Esophagus mucosa (tissue), 1 donor: ENCODE results near the gene DRG2. TPM values are rescaled to one million over a fixed set of nuclear protein-coding genes. Genes with fewer than 3 reads are reported as not detected.

Source experiments
- ATAC-seq: fragments of 200-7000 bp; cut with Tn5 transposase; one replicate; pipeline ENCODE4 v1.9.1; 2020
- total RNA-seq: library from RNA; stranded (reverse); gene quantifications from one replicate; pipeline ENCODE4 v1.2.4, GENCODE V29; 2023
- donor health status: DM: yes; HTN: yes; CAD: no.

Gene DRG2
- total RNA-seq, 1 donor from 2014 or later: 29.4 TPM

DNA sequence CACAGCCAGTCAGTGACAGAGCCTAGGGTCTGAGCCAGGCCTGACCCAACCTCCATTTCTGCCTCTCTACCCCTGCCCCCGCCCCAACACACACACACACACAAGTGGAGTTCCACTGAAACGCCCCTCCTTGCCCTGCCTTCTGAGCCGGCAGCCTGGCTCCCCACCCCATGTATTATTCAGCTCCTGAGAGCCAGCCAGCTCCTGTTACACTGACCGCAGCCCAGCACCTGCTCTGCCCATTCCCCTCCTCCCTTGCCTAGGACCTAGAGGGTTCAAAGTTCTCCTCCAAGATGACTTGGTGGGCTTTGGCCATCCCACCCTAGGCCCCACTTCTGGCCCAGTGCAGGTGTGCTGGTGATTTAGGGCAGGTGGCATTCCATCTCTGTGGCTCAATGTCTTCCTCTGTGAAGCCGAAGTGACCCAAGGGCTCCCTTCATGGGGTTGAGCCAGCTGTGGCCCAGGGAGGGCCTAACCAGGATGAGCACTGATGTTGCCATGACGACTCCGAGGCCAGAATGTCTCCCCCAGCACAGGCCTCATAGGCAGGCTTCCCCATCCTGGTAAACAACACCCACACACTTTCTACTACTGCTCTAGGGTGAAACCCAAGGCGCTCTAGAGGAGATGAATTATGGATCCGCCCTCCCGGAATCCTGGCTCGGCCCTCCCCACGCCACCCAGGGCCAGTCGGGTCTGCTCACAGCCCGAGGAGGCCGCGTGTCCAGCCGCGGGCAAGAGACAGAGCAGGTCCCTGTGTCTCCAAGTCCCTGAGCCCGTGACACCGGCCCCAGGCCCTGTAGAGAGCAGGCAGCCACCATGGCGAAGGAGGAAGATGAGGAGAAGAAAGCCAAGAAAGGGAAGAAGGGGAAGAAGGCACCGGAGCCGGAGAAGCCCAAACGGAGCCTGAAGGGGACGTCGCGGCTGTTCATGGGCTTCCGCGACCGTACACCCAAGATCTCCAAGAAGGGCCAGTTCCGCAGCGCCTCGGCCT lies 30.5 kb downstream of the DRG2 start:
- no peak for ATAC-seq

DNA sequence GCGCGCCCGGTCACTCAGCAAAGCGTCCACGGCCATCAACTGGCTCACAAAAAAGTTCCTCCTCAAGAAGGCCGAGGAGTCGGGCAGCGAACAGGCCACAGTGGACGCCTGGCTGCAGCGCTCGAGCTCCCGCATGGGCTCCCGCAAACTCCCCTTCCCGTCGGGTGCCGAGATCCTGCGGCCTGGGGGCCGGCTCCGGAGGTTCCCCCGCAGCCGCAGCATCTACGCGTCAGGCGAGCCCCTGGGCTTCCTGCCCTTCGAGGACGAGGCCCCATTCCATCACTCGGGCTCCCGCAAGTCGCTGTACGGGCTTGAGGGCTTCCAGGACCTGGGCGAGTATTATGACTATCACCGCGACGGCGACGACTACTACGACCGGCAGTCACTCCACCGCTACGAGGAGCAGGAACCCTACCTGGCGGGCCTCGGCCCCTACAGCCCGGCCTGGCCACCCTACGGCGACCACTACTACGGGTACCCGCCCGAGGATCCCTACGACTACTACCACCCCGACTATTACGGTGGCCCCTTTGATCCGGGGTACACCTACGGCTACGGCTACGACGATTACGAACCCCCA lies 31.5 kb downstream of the DRG2 start:
- ATAC-seq: no peak

DNA sequence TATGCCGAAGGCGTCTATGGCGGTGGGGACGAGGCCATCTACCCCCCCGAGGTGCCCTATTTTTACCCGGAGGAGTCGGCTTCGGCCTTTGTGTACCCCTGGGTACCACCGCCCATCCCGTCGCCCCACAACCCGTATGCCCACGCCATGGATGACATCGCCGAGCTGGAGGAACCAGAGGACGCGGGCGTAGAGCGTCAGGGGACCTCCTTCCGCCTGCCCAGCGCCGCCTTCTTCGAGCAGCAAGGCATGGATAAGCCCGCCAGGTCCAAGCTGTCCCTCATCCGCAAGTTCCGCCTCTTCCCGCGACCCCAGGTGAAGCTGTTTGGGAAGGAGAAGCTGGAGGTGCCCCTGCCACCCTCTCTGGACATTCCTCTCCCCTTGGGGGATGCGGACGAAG lies 32.2 kb downstream of the DRG2 start:
- ATAC-seq: no peak

DNA sequence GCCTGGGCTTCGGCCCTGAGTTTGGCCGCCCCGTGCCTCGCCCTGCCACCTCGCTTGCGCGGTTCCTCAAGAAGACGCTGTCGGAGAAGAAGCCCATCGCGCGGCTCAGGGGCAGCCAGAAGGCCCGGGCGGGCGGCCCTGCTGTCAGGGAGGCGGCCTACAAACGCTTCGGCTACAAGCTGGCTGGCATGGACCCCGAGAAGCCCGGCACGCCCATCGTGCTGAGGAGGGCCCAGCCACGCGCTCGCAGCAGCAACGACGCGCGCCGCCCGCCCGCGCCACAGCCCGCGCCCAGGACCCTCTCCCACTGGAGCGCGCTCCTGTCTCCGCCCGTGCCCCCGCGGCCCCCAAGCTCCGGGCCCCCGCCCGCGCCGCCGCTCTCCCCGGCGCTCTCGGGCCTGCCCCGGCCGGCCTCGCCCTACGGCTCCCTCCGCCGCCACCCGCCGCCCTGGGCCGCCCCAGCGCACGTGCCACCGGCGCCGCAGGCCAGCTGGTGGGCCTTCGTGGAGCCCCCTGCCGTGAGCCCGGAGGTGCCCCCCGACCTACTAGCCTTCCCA lies 32.8 kb downstream of the DRG2 start:
- no peak for ATAC-seq

DNA sequence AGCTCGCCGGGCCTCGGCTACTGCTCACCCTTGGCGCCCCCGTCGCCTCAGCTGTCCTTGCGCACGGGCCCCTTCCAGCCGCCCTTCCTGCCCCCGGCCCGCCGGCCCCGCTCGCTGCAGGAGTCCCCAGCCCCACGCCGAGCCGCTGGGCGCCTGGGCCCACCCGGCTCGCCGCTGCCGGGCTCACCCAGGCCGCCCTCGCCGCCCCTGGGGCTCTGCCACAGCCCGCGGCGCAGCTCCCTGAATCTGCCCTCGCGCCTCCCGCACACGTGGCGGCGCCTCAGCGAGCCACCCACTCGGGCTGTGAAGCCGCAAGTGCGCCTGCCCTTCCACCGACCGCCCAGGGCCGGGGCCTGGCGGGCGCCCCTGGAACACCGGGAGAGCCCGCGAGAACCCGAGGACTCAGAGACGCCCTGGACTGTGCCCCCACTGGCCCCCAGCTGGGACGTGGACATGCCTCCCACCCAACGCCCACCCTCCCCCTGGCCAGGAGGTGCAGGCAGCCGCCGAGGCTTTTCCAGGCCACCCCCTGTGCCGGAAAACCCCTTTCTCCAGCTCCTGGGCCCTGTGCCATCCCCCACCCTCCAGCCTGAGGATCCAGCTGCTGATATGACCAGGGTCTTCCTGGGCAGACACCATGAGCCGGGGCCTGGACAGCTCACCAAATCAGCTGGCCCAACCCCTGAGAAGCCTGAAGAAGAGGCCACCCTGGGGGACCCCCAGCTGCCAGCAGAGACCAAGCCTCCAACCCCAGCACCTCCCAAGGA lies 33.6 kb downstream of the DRG2 start:
- ATAC-seq: no peak

DNA sequence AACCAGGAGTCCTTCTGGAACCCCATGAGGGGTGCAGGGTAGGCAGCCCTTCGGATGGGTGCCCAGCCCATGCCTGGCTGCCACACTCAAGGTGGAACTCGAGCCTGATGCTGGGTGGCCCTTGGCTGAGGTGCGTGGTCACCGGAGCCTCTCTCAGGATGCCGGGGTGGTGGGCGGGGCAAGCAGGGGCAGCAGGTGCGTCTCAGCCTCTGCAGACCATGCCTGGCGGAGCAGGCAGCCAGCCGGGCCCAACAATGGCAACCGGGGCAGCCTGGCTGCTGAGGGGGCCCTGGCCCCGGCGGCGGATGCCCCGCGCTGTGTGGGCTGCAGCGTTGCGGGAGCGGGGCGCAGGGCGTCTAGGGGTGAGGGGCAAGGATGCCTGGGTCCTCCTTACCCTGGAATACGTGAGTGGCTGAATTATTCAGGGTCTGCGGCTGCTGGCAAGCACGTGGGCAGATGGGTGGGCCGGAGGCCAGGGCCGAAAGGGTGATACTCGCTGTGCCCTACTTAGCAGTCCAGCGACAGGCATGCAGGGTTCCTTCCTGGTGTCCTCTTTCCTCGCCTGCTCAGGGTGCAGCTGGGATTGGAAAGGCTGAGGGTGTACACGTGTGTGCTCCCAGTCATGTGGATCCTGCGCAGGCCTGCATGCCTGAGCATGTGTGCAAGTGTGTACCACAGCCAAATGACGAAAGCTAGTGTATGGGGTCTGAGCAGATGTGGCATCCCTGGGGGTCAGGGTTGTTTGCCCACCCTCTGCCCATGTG lies 35.4 kb downstream of the DRG2 start:
- peak; percentile 52 for ATAC-seq

DNA sequence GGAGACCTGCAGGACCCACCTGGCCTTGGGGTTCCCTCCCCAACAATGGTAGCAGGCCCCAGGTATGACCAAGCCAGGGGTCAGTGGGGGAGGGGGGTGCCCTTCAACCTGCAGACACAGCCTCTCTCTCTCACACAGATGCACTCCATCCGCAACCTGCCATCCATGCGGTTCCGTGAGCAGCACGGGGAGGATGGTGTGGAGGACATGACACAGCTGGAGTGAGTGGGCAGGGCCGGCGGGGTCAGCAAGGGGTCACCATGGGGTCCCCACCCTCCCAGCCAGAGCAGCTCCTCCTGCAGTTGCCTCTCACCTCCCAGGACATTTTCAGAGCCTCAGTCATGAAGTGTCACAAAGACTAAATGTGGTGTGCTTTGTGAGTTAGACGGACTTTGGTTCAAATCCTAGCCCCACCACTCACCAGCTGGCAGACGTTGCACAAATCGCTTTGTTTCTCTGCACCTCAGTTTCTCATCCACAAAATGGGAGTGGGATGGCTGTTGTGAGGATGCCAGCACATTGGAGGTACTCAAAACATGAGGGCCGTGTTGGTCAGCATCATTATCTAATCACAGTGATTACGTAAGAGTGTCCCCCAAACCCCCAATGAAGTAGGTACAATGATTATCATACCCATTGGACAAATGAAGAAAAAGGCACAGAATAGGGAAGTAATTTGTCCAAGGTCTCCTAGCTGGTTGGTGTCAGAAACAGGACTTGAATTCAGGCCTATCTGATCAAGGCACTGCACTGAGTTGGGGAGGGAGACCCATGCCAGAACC lies 36.8 kb downstream of the DRG2 start:
- no peak for ATAC-seq

DNA sequence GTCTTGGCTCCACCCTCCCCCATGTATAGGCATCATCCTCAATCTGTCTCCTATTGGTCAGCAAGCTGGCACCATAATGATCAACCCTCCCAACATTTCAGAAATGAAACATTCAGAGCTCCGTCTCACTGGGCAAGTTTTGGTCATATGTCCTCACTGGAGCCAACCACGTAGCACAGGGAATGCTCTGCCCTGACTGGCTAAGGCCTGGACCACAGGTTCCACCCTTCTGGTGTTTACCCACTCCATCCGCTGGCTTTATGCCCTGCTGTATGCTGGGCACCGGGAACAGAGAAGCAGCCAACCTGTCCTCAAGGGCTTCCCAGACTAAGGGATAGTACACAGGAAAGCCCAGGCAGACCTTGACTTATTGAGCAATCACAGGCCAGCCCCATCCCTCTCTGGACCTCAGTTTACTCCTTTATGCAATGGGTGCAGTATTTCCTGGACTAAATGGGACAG lies 41.3 kb downstream of the DRG2 start:
- ATAC-seq: peak; percentile 74

DNA sequence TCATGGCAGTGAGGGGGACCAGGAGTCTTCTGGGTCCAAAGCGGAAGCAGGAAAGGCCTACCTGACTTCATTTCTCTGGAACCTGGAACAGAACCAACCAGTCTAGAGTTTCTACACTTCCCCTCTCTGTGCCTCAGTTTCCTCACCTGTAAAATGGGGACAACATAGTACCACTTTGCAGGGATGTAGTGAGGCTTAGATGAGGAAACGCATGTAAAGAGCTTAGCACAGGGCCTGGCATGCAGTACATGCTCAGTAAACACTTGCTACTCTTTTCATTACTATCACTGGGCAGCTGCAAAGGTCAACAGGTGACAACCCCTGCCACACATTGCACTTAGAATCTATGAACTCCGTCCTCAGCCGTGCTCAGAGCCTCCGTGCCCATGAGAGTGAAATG lies 45.0 kb downstream of the DRG2 start:
- no peak for ATAC-seq

DNA sequence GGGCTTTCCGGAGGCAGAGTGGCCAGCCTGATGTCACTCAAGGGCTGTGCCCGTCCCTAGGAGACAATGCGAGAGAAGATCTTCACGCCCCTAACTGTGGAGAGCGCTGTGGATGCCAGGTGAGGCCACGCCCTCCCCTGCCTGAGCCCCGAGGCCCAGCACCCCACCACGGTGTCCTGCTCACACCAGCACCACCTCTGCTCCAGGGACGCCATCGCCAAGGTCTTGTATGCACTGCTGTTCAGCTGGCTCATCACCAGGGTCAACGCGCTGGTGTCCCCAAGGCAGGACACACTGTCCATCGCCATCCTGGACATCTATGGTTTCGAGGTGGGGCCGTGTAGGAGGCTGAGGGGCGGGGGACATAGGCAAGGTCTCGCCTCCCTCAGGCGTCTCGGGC lies 48.6 kb downstream of the DRG2 start:
- ATAC-seq: no peak

DNA sequence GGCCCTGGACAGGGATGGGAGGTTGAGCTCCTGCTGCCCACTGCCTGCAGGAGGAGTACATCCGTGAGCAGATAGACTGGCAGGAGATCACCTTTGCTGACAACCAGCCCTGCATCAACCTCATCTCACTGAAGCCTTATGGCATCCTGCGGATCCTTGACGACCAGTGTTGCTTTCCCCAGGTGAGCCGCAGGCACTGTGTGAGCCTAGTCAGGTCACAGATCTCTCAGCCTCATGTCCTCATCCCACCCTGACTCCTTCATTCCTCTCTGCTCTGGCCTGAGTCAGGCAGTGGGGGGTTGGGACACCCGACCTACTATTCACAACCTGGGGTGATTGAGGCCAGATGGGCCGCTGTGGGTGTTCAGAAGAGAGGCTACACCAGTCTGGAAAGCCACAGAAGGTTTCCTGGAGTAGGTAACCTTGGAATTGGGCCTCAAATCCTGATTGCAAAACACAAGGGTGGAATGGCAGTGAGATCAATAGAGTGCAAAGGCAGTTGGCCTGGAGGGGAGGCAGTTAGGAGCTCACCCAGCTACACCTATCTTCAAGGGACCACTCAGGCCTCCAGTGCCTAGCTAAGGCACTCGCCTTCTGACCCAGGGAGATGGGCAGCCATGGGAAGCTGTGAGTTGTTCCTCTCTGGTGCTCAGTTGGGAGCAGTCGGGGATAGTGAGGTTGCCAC lies 50.5 kb downstream of the DRG2 start:
- ATAC-seq: no peak

DNA sequence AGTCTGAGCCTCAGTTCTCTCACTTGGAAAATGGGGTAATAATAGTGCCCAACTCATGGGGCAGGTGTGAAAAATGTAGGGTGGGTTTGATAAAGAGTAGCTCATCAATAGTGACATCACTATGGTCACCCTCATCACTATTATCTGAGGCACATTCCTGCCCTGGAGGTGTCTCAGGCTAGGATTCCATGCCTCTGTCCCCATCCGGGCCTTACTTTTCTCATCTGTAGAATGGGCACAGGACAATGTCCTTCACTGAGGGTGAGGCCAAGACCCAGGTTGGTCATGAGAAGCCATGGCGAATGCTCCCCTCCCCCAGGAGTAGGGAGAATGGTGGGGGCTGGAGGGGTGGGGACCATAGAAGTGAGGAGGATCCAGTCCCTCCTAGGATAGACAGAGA lies 51.3 kb downstream of the DRG2 start:
- ATAC-seq: no peak

DNA sequence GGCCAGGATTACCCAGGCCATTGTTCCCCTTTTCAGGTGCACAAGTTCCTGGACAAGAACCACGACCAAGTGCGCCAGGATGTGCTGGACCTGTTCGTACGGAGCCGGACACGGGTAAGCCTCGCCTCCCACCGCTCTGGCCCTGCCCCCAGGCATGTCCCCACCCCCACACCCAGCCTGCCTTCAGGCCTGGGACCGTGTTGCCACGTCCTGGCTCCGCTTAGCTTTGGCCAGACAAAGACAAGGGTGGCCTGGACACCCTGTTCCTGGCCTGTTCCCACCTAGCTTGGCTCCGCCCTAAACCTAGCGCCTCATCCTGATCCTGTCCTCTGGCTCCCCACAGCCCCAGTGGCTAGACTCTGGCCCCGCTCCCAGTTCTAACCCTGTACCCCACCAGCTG lies 51.8 kb downstream of the DRG2 start:
- peak; percentile 6 for ATAC-seq

DNA sequence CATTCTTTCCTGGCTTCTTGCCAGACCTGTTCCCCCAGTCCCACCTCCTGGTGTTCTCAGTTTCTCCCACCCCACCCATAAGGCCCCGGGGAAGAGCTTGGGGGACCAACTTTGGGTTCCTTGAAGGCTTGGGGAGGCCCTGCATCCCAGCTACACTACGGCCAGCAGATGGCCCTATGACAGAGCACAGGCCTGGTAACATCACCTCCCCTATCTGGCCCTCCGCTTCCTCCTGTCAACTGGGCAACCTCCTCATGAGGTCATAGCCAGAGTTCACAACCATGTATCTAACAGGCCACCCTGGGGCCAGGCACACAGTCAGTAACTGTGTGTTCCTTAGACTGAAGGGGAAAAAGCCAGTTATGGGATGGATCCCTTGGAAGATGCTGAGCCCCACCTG lies 52.2 kb downstream of the DRG2 start:
- ATAC-seq: peak; percentile 18

DNA sequence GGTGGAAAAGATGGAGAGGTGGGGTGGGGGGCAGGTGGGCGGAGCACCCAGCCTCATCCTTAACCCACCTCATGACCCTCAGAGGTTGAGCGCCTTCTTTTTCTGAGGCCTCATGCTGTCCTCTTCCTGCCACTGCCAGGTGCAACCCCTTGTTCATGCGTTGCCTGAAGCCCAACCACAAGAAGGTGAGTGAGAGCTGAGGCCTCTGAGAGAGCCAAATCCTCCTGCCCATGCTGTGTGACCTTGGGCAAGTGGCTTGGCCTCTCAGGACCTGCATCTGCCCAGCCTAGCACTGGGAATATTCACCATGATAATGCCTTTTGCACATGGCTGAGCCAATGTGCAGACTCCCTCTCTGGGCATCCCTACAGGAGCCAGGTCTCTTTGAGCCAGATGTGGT lies 52.9 kb downstream of the DRG2 start:
- ATAC-seq: no peak

DNA sequence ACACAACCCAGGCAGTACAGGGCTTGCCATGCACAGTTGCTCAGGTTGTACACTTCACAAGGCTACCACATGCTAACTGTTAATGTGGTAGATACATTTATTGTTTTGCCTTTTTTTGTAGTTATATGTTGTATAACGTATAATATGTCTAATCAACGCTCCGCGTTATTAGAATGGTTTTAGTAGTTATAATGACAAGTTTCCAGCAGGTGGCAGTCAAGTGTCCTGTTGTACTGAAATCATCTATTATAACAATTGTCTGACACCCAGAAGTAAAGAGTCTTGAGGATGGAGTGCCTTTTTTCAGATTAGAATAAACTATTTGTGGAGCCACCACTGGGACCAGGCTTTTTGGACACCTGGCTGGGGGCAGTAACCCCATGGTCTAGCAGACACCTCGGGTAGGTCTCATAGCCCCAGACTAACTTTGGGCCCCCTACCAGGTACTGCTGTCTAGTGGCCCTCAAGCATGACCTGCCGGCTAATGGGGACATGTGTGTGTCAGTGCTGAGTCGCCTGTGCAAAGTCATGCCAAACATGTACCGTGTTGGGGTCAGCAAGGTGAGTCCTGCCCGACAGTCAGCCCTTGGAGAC lies 53.6 kb downstream of the DRG2 start:
- peak; percentile 27 for ATAC-seq

DNA sequence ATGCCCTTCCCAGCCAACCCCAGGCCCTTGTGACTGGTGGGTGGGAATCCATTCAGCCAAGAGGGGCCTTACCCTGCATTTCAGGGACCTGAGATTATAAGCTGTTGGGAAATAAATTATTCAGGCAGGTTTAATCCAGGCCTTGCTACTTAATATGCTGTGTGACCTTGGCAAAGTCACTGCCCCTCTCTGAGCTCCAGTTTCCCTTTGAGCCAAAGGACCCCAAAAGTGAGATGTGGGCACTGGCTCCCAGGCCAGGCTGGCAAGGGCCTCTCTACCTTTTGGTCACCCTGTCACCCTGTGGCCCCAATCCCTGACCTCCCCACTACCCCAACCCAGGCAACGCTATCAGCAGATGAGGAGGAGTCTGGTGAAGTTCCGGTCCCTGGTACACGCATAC lies 54.7 kb downstream of the DRG2 start:
- ATAC-seq: no peak

DNA sequence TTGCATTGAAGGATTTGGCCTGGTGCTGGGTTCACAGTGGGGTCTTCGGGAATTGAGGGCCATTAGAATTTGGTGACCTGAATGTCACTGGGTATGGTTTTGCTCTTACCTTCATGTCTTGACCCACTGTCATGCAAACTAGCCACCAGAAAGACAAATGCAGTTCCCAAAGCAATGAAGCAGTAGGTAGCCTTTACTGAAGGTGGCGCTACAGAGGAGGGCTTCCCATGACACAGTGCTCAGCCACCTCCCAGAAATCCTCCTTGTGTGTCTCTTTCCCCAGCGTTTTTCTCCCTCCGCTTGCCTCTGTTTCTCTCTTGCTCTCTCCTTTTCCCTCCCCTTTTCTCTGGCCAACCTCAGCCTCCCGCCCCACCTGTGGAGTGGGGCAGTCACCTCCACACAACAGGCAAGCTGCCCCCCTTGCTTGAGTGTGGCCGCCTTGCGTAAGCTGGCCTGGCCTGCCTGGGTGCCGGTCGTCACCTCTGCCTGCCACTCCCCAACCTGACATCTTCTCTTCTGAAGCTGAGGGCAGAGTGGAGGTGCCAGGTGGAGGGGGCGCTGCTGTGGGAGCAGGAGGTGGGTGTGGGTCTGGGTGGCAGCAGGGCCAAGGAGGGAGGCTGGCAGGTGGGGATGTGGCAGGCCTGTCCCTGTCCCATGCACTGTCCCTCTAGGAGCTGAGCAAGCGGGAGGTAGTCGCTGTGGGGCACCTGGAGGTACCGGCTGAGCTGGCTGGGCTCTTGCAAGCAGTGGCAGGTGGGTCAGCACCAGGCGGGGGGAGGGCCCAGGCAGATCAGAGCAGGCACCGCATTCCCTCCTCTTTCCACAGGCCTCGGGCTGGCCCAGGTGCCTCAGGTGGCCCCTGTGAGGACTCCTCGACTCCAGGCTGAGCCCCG lies 55.5 kb downstream of the DRG2 start:
- no peak for ATAC-seq

DNA sequence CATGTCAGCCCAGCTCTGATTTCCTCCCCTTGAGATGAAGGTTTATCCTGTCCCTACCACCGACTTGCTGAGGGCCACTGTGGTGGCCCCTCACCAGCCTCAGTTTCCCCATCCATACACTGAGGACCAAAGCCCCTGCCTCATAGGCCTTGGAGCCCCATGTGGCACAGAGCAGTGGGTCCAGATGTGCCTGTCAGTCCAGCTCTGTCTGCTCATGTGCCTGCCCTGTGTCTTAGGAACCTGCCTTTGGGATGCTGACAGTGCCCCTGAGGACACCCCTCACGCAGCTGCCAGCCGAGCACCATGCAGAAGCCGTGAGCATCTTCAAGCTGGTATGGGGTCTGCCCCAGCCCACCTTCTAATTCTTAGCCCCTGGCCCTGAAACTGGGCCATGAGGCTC lies 56.5 kb downstream of the DRG2 start:
- no peak for ATAC-seq
